Rectal smooth muscle tissue (tissue), 1 donor: ENCODE results near the gene LYZL2.
"Not testable (repeated sequence)": the region's sequence is repeated elsewhere in the genome, so short reads cannot be mapped to it uniquely, and the experiment has no call there.

Experiments
- H3K27ac ChIP-seq: one replicate; pipeline ENCODE4 v1.7.0; 2013; ENCODE audit warnings: low read depth, low read length, inconsistent platforms
- H3K27me3 ChIP-seq: one replicate; pipeline ENCODE4 v1.7.0; 2013; ENCODE audit warnings: low read length; ENCODE audit not compliant: control insufficient read depth, insufficient read depth
- H3K36me3 ChIP-seq: one replicate; pipeline ENCODE4 v1.7.0; 2013; ENCODE audit warnings: low read length; ENCODE audit not compliant: control insufficient read depth, insufficient read depth
- H3K4me1 ChIP-seq: one replicate; pipeline ENCODE4 v1.7.0; 2013; ENCODE audit warnings: low read length; ENCODE audit not compliant: control insufficient read depth, insufficient read depth
- H3K4me3 ChIP-seq: one replicate; pipeline ENCODE4 v1.7.0; 2013; ENCODE audit warnings: low read length
- H3K9ac ChIP-seq: one replicate; pipeline ENCODE4 v1.7.0; 2013; ENCODE audit warnings: low read length

The LYZL2 gene

DNA sequence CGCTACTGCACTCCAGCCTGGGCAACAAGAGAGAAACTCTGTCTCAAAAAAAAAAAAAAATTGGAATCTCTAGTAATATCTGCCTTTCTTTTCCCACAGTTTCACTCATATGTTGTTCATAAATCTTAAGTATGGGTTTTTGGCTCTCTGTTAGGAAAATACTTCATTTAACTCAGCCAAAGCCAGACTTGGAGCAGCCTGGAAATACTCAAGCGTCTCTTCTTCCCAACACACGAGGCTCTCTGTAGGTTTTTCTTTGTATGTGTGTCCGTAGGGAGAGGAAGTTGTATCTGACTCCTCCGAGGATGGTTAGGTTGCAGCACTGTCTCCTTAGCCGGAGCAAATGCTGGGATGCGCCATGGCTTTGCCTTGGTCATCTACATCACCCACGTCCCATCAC is 25.4 kb upstream of the LYZL2 start:
- not testable (repeated sequence) for H3K9ac ChIP-seq, H3K27me3 ChIP-seq, H3K4me3 ChIP-seq, H3K27ac ChIP-seq, H3K36me3 ChIP-seq, H3K4me1 ChIP-seq

DNA sequence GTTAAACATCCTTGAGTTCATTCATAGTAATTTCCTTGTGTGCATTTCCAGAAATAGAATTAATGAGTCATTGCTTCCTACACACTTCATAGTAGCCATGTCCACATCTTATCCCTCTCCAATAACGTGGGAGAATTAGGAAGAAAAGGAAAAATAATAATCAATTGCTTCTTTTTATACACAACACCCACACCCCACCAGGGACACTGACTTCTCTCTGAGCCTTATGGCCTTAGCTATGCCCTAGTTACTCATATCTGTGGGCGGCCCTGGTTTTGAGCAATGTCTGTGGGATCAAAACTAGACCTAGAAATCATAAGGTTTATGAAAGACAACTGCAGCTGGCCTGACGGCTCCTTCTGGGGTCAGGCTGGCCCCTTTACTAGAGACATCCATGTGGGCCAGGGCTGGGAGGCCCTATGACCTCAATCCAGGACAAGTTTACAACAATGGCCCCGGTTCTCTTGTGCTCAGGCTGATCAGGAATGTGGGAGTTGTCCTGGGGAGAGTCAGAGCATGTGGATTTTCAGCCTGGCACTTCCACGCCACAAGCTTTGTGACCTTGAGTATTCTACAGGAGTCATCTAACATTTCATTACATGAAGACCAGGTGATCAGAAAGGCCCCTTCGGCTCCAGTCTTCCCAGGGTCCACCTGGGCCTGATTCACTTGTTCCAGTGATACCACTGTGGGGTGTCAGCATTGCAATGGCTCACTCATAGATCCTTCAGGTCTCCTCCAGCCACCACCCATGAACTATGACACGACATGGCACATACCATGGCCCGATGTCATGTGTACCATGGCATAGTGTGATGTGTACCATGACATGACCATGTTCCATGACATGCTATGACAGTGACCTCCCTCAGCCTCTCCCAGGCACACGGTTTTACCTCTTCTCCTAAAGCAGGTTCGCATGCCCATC is 22.2 kb upstream of the LYZL2 start:
- H3K27me3 ChIP-seq, H3K27ac ChIP-seq, H3K36me3 ChIP-seq, H3K4me3 ChIP-seq, H3K4me1 ChIP-seq, H3K9ac ChIP-seq: not testable (repeated sequence)

DNA sequence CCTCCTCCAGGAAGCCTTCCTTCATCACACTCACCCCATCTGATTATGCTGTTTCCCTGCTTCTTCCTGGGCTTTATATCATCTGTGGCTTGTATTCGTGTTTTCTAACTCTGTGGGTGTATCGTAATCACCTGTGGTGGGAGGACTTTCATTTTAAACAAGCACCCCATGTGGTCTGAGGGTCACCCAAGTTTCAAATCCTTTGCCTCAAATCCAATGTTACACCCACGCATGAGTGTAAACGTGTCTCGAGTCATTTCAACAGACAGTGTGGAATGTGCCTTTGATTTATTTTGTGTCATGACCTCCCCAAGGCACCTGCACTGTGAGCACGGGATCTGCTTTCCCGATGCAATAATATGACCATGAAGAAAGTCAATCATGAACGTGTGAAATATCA is 17.5 kb upstream of the LYZL2 start:
- Histone ChIP-seq H3K27ac (no peak overlapping the region), H3K36me3 (no peaks in the 10 kb centered on the region)

DNA sequence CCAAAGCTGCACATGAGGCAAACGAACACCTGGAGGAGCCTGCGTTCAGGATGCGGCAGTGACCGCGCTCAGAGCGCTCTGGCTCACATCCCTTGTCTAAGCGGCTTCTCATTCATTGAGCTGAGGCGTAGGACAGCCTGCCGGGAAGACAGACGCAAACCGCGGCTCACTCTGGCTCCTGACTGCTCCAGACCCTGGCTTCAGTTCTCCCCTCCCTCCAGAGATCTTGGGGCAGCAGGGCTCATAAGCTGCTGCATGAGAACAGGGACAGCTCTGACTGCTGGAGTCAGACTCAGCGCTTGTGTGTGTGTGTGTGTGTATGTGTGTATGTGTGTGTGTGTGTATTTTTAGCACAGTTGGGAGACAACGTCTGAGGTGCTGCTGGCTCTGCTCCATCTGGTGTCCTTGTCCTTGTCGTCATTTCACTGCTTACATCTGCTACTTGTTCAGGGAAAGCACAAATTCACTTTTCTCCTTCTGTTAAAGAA is 15.8 kb upstream of the LYZL2 start:
- H3K4me3 ChIP-seq = peak overlapping the region; percentile 36
- H3K4me1 ChIP-seq = peaks cover 3% of the 10 kb centered on the region

More for the DNA sequence above, 17.5 kb upstream of the LYZL2 start:
- Histone ChIP-seq H3K9ac (no peak overlapping the region), H3K27me3 (no peaks in the 10 kb centered on the region), H3K4me3 (no peak overlapping the region), H3K4me1 (peaks cover 3% of the 10 kb centered on the region)

DNA sequence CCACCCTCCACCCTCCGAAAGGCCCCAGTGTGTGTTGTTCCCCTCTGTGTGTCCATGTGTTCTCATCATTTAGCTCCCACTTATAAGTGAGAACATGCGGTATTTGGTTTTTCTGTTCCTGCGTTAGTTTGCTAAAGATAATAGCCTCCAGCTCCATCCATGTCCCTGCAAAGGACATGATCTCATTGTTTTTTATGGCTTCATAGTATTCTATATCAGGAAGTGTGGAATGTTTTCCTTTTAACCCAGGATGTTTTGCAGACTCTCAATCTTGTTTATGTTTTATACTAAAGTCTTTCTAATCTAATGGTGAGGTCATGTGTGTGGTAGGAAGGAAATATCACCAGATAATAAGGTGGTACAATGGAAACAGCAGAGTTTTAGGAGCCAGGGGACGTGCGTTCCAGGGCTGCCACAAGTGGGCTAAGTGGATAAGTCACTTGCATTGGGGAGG is 14.9 kb upstream of the LYZL2 start:
- not testable (repeated sequence) for H3K36me3 ChIP-seq, H3K9ac ChIP-seq, H3K4me1 ChIP-seq, H3K27me3 ChIP-seq, H3K4me3 ChIP-seq
- peak overlapping the region; percentile 24 for H3K27ac ChIP-seq

More for the DNA sequence above, 15.8 kb upstream of the LYZL2 start:
- Histone ChIP-seq H3K27ac (no peak overlapping the region), H3K9ac (no peak overlapping the region), H3K36me3 (no peaks in the 10 kb centered on the region), H3K27me3 (no peaks in the 10 kb centered on the region)

DNA sequence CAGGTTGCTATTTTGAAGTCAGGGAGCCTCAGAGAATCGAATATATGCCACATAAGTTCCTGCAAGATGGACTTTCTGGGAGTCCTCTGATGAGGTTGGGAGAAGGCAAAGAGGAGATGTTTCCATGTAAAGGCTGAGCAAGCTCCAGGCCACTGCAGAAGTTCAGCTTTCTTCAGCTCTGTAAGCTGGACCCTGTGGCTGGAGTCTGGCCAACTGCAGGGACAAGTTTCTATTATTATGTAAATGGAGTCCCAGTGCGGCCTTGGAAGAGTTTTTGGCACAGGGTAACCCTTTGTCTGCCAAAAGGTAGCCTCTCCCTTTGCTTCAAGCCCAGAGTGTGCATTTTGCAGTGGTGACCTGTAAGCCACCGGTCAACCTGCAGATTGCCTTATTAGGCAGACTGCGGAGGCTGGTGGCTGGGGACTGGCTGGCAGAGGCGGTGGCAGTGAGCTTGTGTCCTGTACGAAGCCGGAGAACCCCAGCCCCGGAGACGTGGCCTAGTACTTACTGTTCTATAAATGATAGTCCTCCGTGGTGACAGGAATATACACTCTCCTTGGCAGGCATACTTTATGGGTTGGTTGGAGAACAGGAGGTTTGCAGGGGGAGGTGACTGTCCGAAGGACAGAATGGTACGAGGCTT is 14.1 kb upstream of the LYZL2 start:
- not testable (repeated sequence) for H3K4me1 ChIP-seq, H3K9ac ChIP-seq, H3K27ac ChIP-seq, H3K27me3 ChIP-seq, H3K36me3 ChIP-seq, H3K4me3 ChIP-seq

DNA sequence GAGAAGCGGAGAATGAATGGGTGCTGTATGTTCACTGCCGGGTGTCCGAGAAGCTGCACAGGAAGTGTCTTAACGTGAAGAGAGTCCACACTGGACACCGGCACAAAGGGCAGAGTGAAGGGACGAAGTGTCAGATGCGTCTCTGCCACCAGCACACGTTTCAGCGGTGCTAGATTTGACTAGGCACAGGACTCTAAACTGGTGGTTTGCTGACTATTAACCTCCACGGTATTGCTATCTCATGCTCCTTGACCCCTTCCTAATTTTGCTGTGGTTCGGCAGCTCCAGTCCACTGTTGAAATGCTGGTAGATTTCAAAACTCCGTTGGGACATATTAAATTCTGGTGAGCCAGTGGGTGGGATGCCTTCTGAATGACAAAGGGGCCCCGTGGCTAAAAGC is 13.3 kb upstream of the LYZL2 start:
- H3K27me3 ChIP-seq, H3K4me3 ChIP-seq, H3K9ac ChIP-seq, H3K36me3 ChIP-seq, H3K4me1 ChIP-seq, H3K27ac ChIP-seq: not testable (repeated sequence)

DNA sequence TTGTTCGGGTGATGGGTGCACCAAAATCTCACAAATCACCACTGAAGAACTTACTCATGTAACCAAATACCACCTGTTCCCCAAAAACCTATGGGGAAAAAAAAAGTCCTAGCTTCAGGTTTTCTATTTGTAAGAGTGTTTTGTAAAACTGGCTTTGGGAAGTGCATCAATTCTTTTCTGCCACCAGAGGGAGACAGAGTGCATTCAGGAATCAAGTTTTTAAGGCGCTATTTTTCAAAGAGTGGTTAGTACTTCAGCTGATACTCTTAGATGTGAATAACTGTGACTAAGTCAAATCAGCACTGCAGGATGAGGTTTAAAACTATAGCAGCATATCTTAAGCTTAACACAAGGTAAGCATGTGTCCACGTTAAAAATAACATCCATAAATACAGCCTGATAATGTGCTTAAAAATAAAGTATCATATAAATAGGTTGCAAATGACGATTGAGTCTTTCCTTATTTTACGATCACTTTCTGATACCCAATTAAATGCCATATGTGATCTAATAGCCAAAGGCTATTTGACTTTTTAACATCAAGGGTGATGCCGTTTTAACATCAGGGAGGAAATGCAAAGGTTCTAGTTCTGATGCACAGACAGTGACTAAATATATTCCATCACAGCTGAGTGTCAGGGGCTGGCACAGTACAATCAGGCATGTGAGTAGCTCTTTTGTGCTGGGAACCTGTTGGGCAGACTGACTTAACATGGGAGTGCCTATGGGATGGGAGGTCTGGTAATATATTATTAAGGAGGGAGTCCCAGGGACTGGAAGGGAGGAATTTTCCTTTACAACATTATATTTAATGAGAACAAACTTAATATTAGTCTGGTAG is 10.6 kb upstream of the LYZL2 start:
- H3K27me3 ChIP-seq = no peaks in the 10 kb centered on the region
- no peak overlapping the region for H3K27ac ChIP-seq
- no peak overlapping the region for H3K4me3 ChIP-seq
- no peak overlapping the region for H3K9ac ChIP-seq
- no peaks in the 10 kb centered on the region for H3K36me3 ChIP-seq
- no peaks in the 10 kb centered on the region for H3K4me1 ChIP-seq

DNA sequence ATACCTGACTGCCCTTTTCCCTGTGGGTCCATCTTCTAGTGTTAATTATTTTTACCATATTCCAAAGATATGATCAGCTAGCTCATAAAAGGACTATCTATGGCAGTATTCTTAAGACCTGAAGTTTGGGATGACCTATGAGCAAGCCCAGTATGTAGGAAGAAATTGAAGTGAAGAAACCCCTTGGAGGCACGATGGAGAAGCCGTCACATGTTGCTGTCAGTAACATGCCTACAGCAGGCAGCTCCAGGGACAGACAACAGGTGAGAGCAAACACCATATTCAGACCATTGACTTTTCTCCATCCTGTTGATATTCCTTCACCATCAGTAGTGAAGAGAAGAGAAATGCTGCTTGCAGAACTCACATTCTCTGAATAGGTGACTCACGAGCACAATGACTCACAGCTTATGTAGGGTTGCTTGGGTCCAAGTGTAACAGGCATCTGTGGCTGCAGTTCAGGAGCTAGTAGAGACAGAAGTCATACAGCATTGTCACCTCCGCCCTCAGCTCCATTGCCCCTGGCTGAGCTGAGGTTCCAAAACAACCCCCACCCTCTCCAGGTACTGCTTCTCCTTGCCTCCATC is 8.4 kb upstream of the LYZL2 start:
- Histone ChIP-seq H3K4me1 (no peaks in the 10 kb centered on the region), H3K4me3 (no peak overlapping the region), H3K27me3 (no peaks in the 10 kb centered on the region), H3K36me3 (no peaks in the 10 kb centered on the region), H3K27ac (no peak overlapping the region), H3K9ac (no peak overlapping the region)

DNA sequence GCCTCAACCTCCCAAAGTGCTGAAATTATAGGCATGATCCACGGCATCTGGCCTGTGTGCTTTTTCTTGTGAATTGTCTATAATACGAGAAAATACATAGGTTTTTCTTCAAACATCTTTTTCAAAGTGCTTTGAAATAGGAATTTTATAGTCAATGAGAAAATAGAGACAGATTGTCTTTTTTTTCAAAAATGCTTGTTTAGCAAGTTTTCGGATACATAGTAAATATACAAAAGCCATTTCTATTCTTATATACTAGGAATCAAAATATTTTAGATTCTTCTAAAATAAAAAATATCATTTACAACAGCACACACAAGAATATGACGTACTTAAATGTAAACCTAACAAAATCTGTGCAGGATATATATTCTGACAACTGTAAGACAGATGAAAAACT is 1.6 kb upstream of the LYZL2 start:
- H3K9ac ChIP-seq = no peak overlapping the region
- H3K4me1 ChIP-seq = no peaks in the 10 kb centered on the region
- H3K4me3 ChIP-seq = no peak overlapping the region
- no peaks in the 10 kb centered on the region for H3K36me3 ChIP-seq
- no peaks in the 10 kb centered on the region for H3K27me3 ChIP-seq
- H3K27ac ChIP-seq = no peak overlapping the region

DNA sequence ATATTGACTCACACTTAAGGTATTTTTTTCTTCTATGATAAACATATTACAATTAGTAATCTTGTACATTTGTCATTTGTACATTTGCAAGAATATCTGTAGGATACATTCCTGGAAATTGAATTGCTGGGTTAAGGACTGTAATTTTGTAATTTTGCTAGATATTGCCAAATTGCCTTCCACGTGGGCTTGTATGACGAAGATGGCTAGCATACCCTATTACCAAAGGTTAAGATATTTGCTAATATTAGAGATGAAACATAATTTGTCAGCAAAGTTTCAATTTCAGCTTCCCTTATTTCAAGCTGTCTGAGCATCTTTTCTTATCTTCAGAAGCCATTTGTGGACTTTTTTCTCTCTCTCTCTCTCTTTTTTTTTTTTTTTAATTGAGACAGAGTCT is 1.0 kb upstream of the LYZL2 start:
- no peak overlapping the region for H3K4me3 ChIP-seq
- no peaks in the 10 kb centered on the region for H3K27me3 ChIP-seq
- no peaks in the 10 kb centered on the region for H3K4me1 ChIP-seq
- H3K9ac ChIP-seq = no peak overlapping the region
- no peaks in the 10 kb centered on the region for H3K36me3 ChIP-seq
- no peak overlapping the region for H3K27ac ChIP-seq

DNA sequence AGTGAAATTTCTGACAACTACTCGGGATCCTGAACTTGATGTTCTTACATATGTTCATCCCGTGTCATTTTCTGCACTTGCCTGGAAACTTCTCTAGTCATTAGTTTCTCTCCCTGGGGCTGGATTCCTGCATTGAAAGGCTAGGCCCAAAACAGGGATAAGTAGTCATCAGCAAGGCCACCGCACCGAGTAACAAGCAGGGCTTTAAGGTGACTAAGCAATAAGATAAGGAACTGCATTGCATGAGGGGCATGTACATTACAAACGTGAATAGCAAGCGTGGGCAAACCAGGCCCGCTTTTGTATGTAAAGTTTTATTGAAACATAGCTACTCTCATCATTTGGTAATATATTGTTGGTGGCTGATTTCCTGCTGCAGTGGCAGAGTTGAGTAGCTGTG is 977 bp downstream of the LYZL2 start:
- H3K9ac ChIP-seq, H3K4me1 ChIP-seq, H3K36me3 ChIP-seq, H3K27ac ChIP-seq, H3K27me3 ChIP-seq, H3K4me3 ChIP-seq: not testable (repeated sequence)
